ENCODE data around the gene KCNQ1. TPM values are rescaled to one million over a fixed set of nuclear protein-coding genes. Genes with fewer than 3 reads are reported as not detected.

KCNQ1 gene
- polyA plus RNA-seq, 1 of the 3 experiments (the other 2 are of a cell fraction), result 0.05 TPM

DNA sequence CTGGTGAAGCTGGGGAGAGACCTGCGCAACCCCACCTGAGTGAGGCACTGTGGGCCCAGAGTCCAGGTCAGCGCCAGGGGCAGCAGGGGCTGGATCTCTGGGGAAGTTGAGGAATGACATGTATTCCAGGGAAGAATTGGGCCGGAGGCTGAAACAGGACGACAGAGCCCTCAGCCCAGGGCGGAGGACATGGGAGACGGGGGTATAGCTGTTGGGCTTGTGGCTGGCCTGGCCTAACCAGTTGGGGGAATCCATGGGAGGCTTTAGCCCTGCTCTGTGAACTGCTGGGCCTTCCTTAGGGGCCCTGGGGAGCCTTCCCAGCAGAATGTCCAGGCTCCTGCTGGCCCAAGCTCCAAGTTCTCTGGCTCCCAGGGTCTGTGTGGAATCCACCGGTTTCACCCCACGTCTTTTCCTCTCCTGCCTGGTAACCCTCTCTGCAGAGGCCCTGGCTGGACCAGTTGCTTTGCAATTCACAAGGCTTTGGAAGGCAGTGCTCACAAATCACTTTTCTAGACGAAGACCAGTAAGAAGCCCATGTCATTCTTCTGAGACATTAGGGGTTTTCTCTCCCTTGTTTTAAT, 305.4 kb downstream of the KCNQ1 start:
- H2AFZ ChIP-seq (ENCODE audit: low read depth), result no peak overlapping the region
- H3K36me3 ChIP-seq (replicated peaks in 1 of 2; ENCODE audit: control insufficient read depth in 1 of 2, insufficient read depth in 2 of 2, low read length in 1 of 2), result no peaks in the 10 kb centered on the region
- no peak overlapping the region for H3K4me3 ChIP-seq (ENCODE audit: low read depth in 2 of 2, low read length in 1 of 2)
- H4K20me1 ChIP-seq (ENCODE audit: insufficient read depth), result no peaks in the 10 kb centered on the region
- ChIA-PET POLR2A (no interaction called here), CTCF (interaction anchor here (1.1 to 1.3 kb wide), 2 partner anchors 25 to 217 kb away, joined by 3 read pairs; no protein-coding TSS in a partner anchor)
- TF ChIP-seq, protein P1, sequence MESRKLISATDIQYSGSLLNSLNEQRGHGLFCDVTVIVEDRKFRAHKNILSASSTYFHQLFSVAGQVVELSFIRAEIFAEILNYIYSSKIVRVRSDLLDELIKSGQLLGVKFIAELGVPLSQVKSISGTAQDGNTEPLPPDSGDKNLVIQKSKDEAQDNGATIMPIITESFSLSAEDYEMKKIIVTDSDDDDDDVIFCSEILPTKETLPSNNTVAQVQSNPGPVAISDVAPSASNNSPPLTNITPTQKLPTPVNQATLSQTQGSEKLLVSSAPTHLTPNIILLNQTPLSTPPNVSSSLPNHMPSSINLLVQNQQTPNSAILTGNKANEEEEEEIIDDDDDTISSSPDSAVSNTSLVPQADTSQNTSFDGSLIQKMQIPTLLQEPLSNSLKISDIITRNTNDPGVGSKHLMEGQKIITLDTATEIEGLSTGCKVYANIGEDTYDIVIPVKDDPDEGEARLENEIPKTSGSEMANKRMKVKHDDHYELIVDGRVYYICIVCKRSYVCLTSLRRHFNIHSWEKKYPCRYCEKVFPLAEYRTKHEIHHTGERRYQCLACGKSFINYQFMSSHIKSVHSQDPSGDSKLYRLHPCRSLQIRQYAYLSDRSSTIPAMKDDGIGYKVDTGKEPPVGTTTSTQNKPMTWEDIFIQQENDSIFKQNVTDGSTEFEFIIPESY (IDR thresholded peaks at IDR 0.05; ENCODE audit: borderline replicate concordance, low read depth), result no peak
- no peak for TF ChIP-seq NRF1 (IDR thresholded peaks at IDR 0.05; ENCODE audit: low read depth, low read length)
- no peak for TF ChIP-seq USF1 (IDR thresholded peaks at IDR 0.05; ENCODE audit: borderline replicate concordance, low read depth)
- no peak for TF ChIP-seq TEAD4 (IDR thresholded peaks at IDR 0.05; ENCODE audit: borderline replicate concordance, insufficient read depth)
- TF ChIP-seq GATA2 (CRISPR knock-in tag; IDR thresholded peaks at IDR 0.05), result no peak
- no peak for TF ChIP-seq FOXJ3 (CRISPR knock-in tag; IDR thresholded peaks at IDR 0.05)
- no peak for TF ChIP-seq TCF12 (IDR thresholded peaks at IDR 0.05)
- no peak for TF ChIP-seq ELF1 (IDR thresholded peaks at IDR 0.05)
- TF ChIP-seq POLR2AphosphoS5 (IDR thresholded peaks at IDR 0.05; ENCODE audit: low read depth, low read length), result no peak
- no peak for TF ChIP-seq JUND (IDR thresholded peaks at IDR 0.05)
- TF ChIP-seq, protein P2, sequence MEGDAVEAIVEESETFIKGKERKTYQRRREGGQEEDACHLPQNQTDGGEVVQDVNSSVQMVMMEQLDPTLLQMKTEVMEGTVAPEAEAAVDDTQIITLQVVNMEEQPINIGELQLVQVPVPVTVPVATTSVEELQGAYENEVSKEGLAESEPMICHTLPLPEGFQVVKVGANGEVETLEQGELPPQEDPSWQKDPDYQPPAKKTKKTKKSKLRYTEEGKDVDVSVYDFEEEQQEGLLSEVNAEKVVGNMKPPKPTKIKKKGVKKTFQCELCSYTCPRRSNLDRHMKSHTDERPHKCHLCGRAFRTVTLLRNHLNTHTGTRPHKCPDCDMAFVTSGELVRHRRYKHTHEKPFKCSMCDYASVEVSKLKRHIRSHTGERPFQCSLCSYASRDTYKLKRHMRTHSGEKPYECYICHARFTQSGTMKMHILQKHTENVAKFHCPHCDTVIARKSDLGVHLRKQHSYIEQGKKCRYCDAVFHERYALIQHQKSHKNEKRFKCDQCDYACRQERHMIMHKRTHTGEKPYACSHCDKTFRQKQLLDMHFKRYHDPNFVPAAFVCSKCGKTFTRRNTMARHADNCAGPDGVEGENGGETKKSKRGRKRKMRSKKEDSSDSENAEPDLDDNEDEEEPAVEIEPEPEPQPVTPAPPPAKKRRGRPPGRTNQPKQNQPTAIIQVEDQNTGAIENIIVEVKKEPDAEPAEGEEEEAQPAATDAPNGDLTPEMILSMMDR (IDR thresholded peaks at IDR 0.05), result no peak
- no peak for TF ChIP-seq TAF1 (IDR thresholded peaks at IDR 0.05; ENCODE audit: borderline replicate concordance, low read depth, low read length)
- TF ChIP-seq YY1 (IDR thresholded peaks at IDR 0.05; ENCODE audit: low read depth), result no peak
- TF ChIP-seq MXI1 (IDR thresholded peaks at IDR 0.05; ENCODE audit: low read depth, low read length), result no peak
- no peak for TF ChIP-seq SMC3 (IDR thresholded peaks at IDR 0.05; ENCODE audit: low read depth, low read length)
- TF ChIP-seq CHD2 (IDR thresholded peaks at IDR 0.05; ENCODE audit: low read length, partially characterized antibody), result no peak
- no peak for TF ChIP-seq RFX5 (IDR thresholded peaks at IDR 0.05; ENCODE audit: low read length)
- H3K27me3 ChIP-seq (ENCODE audit: insufficient read depth), result no peaks in the 10 kb centered on the region
- no peaks in the 10 kb centered on the region for H3K9me3 ChIP-seq
- DNase-seq, result no peak
- 0 out of 2 replicates have a peak overlapping the region, but pooled peaks have one; percentile 7 for H3K4me2 ChIP-seq
- 63% methylated on average over 9 of the region's 9 CpGs for WGBS (ENCODE audit: low lambda C conversion rate)
- no peaks in the 10 kb centered on the region for H3K79me2 ChIP-seq (ENCODE audit: insufficient read depth)
- peaks cover 3 to 42% of the 10 kb centered on the region in 2 experiments; a peak in 2 of 4 replicates for H3K4me1 ChIP-seq (ENCODE audit: control insufficient read depth in 1 of 2, insufficient read depth in 2 of 2, low read depth in 1 of 2, low read length in 1 of 2)
- no peaks in the 10 kb centered on the region for H3F3A ChIP-seq (replicated peaks; ENCODE audit: insufficient read depth)
- H3K9me2 ChIP-seq, result no peaks in the 10 kb centered on the region
- H3K27ac ChIP-seq (ENCODE audit: low read depth in 2 of 2, low read length in 1 of 2), result peak overlapping the region in 1 of 2 experiments; percentile 30; a peak in 1 of 4 replicates
- H3K9ac ChIP-seq, result no peak overlapping the region

Data from SK-N-SH (cell line).